GM21576 (cell line): ENCODE results near the gene C21orf58.

Experiments
- ATAC-seq: cut with Tn5 transposase; IDR thresholded peaks from one replicate; pipeline ENCODE4 v1.9.1; 2021; ENCODE audit warnings: mild to moderate bottlenecking, moderate library complexity; ENCODE audit not compliant: unreplicated experiment

C21orf58 gene

DNA sequence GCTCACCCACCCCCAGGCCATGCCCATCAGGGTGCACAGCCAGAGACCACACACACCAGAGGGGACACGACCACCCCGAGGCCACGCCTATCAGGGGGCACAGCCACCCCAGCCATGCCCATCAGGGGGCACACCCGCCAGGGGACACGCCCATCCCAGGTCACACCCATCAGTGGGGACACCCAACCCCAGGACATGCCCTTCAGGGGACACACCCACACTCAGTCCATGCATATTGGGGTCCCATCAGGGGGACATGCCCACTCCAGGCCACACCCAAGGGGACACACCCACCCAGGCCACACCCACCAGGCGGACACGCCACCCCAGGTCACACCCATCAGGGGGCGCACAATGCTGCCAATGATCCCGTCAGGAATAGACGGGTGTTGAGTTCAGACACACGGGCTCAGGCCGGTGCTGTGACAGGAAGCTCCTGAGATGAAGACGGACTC lies 59.0 kb downstream of the C21orf58 start:
- no peak for ATAC-seq

DNA sequence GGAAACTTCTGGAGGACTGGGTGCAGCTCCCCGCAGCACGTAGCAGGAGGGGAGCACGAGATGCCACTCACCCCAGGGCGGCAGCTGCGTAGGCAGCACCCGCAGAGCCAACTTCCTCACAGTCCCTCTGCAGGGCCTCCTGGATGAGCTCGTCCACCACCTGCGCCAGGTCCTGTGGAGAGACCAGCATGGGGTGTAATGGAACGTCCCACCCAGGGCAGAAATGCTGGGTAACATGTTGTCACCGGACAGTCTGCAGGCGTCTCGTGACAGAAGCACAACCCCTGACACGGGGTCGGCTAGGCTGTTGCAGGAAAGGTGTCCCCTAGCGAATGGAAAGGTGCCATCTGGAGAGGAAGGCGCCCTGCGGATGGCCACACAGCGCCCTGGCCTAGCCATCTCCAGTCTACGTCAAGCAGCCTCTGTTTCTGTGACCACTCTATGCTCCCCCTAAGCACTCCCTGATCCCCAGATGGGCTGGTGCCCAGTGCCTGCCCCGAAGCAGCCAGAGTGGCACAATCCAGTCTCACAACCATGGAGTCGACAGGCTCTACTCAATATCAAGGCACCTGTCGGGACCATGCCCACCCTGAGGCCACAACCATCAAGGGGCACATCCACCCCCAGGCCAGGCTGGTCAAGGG lies 59.5 kb downstream of the C21orf58 start:
- ATAC-seq, result no peak

DNA sequence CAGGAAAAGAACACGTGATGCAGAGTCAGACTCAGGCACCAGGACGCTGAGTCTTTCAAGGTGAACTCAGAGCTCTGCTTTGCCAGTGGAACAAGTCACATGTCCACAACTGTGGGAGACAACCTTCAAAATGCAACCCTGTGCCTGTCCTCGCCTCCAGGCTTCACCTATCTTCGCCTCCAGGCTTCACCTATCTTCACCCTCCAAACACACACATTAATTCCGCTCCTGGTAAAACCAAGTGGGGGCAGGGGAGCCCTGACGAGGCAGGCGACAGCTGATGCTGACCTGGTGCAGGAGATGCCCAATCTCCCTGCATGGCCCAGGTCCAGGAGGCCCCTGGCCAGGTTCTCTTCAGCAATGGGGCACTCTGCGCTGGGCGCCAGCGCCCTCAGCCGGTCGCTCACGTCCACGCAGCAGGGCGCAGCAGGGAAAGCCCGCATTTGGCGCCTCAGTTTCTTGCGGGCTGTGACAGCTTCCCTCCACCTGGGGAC lies 67.1 kb downstream of the C21orf58 start:
- ATAC-seq, result no peak

- ATAC-seq, result no peak
Measured at GRCh38 chr21:46255758-46256337, 67.8 kb downstream of the C21orf58 start.

DNA sequence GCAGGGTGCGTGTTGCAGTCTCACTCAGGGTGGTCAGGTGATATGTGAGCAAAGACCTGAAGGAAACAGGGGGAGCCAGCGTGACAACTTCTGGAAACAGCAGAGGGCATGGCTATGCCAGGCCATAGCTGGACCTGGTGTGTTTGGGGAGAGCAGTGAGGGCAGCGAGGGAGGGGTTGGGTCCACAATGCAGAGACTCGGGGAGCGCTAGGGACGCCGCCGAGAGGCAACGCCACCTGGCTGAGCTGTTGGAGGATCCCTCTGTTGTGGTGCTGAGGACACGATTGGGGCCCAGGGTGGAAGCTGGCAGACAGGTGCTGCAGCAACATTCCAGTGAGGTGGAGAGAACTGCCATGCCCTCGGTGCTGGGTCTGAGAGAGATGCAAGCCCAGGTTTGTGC lies 68.5 kb downstream of the C21orf58 start:
- ATAC-seq, result no peak

GRCh38 chr21:46254208-46254975 lies 69.3 kb downstream of the C21orf58 start:
- ATAC-seq, result no peak

DNA sequence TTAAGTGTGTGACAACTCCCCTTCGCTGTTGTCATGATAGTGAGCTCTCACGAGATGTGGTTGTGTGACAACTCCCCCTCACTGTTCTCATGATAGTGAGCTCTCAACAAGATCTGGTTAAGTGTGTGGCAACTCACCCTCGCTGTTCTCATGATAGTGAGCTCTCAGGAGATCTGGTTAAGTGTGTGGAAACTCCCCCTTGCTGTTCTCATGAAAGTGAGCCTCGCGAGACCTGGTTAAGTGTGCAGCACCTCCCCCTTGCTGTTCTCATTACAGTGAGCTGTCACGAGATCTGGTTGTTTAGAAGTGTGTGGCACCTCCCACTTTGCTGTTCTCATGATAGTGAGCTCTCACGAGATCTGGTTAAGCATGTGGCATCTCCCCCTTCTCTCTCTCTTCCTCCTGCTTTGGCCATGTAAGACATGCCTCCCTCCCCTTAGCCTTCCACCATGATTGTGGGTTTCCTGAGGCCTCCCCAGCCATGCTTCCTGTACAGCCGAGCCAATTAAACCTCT lies 70.0 kb downstream of the C21orf58 start:
- peak; percentile 47 for ATAC-seq

GRCh38 chr21:46252840-46253239 lies 70.8 kb downstream of the C21orf58 start:
- ATAC-seq, result no peak
